Mesenteric fat pad (tissue), 1 donor: Measurements from ENCODE around the gene CHMP6. TPM values are rescaled to one million over a fixed set of nuclear protein-coding genes. Genes with fewer than 3 reads are reported as not detected.

ENCODE experiments used
- DNase-seq: peaks from one replicate; pipeline ENCODE4 v3.0.0-alpha.2; 2020; ENCODE audit warnings: low spot score
- total RNA-seq: library from RNA; stranded (reverse); fragmentation: NEBNext Ultra II Directional; extraction: Animal tissue kit (Norgen Biotek cat#: 25700); gene quantifications from one replicate; pipeline ENCODE4 v1.2.1, GENCODE V29; 2021
- donor health status: DM: yes; HTN: yes; CAD: no.

CHMP6 gene
- total RNA-seq, 1 donor from 2014 or later: 25.3 TPM

DNA sequence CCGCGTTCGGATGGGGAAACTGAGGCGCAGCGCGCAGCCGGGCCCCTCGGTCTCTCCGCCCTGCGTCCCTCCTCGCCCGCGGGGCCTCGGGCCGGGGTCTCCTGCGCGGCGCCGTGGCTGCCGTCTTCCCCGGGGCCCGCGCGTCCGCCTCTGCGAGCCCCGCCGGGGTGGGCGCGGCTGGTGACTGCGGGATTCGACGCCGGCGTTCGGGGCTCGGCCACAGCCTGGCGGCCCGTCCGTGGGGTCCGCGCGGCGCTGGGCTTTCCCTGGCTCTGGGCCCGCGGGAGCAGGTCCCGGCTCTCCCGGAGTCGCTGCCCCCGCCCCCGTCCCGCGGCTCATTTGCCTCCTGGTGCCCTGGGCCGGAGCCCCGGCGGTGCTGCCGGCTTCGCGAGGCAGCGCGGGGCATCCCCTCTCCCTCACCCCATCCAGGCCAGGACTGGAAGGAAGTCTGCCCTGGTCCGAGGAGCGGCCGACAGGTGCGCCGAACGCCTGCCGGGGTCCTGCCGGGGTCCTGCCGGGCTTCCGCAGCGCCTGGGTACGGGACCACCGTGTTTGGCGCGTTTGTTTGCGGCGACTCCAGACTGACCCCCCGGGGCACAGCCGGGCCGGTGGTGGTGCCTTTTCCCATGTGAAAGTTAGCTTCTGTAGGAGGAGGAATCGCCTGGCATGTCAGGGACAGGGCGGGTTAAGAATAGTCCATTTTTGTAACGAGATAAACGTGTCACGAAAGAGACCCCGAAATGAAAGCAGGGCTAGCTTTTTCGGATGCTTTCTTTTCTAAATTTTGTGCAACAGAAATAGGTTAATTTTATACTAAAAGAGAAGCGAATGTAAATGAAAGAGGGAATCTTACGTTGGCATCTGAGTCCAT lies 671 bp downstream of the CHMP6 start:
- no peak for DNase-seq

DNA sequence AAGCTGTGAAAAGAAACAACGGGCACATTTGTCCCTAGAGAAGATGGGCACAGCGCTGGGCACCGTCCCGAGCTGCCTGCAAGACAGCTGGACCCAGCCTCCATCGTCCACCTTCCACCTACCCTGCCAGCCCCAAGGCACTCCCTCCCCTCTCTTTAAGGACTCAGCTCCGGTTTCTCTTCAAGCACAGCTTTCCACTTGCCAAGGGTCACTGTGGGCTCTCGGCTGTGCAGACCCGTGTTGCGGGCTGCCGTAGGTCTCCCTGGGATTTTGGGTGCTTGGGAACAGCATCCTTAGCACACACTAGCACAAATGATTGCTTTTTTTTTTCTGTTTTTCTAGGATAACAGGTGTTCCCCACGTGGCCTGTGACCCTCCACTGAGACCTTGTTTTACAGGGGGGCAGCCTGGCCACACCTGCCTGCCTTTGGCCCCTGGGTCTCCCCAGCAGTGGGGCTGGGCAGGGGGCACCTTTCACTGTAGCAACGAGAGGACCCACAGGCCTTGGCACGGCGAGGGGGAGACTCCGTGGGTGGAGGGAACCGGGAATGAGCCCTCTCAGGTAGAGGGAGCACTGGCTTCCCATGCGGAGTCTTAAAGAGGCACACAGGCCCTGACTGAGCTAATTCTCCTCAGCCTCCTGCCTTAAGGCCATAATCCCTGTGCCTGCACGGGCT lies 1.4 kb downstream of the CHMP6 start:
- no peak for DNase-seq

DNA sequence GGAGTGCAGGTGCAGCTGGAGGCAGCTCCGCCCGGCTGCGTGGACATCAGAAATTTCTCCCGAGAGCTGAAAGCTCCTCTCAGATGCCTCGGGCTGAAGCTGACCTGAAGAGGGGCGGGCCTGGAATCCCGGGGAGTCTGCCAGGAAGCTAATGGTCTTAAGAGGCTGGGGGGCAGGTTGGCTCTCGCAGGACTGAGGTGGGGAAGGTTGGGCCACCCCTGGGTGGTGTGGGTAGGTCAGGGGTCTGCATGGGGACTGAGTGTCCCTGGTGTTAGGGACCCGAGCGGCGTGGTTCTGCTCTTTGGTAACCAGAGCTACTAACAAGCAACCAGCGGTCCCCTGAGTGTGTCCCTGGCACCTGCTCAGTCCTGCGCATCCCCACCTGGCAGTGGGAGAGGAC lies 3.5 kb downstream of the CHMP6 start:
- DNase-seq: no peak

DNA sequence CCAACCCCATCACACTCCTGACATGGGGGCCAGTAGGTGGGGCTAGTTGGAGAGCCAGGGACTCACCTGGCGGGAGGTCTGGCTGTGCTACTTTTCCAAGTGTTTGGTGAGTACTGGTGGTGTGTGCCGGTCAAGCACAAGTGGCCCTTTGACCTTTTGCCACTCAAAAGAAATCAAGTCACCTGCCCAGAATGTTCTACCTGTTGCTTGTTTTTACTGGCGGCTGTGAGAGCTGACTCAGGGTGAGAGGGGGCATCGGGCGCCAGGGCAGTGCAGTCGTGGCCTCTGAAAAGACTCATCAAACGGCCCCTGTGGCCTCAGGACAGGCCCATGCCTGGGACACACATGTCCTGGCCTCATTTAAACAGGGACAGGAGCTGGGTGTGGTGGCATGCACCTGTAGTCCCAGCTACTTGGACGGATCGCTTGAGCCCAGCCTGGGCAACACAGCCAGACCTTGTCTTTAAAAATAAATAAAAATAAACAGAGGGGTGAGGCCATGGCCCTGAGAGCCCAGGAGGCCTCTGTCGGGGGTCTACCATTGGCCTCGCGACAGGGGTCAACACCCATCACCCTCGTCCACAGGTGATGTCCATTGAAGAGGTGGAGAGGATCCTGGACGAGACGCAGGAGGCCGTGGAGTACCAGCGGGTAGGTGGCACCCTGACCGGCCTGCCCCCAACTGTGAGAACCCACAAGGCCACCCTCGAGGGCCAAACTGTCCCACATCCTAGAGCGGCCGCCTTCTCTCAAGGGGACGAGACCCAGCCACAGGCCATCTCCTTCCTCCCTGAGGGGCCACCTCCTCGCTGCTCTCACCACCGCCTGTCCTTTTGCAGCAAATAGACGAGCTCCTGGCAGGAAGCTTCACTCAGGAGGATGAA lies 5.0 kb downstream of the CHMP6 start:
- DNase-seq: no peak

DNA sequence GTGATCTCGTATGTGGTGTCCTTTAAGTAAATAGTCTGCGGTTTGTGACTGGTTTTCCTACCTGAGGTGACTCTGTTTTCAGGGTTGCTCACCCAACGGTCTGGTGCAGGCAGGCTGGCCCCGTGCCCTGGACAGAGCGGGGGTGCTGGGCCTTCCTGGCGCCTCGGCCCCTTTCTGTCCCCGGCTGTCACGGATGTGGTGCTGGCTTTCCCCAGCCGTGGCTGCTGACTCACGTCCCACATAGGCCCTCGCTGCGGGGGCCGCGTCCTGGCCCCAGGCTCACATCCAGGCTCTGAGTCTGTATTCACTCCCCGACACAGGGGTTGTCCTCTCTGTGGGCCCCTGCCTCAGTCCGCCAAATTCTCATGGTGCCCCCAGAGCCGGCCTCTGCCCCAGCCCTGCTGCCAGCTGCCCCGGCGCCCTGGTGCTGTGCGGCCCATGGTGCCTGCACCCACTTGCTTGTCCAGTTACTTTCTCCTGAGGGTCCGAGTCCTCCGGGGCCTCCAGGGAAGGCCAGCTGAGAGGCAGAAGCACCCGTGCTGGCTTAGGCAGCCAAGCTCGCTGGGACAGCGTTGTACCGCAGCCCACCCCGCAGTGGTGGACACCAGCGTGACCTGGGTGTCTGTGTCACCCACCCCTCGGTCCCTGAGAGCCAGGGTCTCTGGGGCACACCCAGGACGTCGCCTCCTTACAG lies 5.9 kb downstream of the CHMP6 start:
- no peak for DNase-seq

DNA sequence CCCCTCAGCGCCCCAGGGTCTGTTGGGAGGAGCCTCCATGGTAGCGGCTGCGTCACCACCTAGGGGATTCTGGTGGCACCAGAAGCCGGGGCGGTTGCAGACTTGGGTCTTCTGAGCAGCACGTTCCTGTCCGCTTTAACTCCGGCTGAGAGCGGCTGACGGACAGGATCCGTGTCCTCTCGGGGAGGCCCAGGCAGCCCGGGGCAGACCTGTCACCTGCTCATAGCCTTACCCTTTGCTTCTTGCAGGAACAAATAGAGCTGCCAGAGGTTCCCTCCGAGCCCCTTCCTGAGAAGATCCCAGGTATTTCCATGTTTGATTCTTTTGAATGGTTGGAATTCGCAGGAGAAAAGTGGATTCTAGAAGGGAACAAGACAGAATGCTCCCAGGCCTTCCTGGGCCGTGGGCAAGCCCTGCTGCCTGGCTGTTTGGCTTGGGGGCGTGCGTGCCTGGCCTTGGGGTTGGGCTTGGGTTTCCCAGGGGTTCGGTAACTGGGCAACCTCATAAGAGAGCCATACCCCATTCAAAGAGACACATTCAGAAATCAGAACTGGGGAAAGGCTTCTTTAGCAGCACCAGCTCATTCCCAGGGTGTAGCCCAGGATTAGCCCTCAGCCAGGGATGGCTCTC lies 6.6 kb downstream of the CHMP6 start:
- no peak for DNase-seq

DNA sequence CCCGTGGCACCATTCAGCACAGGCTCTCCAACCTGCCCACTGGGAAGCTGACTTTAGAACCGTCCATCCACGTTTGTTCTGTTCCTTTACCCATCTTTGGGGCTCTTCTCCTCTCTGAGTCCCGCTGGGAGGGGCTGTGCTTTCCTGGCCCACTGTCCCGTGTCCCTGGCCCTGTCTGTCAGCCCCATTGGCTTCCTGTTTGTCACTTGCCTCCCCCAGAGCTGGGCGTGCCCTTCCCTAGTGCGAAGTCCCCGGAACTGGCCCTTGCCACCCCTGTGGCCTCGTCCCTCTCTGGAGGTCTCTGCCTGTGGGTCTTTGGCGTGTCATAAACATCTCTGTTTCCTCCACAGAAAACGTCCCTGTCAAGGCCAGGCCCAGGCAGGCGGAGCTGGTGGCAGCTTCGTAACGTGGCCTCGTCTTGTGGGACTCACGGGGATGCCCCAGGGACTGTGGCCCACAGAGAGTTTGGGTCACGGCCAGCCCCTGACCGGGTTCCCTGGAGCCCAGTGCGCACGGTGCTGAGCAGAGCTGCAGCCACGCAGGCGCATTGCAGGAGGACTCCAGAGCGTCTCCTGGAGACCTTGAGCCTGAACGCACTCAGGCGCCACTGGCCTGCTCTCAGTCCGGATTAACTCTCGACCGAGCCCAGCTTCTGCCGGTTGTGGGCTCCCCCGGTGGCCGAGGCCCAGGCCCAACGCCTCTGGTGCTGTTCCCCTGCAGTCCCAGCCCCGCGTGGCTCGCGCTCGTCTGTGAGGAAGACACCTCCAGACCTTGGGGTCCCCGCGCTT lies 7.3 kb downstream of the CHMP6 start:
- no peak for DNase-seq

DNA sequence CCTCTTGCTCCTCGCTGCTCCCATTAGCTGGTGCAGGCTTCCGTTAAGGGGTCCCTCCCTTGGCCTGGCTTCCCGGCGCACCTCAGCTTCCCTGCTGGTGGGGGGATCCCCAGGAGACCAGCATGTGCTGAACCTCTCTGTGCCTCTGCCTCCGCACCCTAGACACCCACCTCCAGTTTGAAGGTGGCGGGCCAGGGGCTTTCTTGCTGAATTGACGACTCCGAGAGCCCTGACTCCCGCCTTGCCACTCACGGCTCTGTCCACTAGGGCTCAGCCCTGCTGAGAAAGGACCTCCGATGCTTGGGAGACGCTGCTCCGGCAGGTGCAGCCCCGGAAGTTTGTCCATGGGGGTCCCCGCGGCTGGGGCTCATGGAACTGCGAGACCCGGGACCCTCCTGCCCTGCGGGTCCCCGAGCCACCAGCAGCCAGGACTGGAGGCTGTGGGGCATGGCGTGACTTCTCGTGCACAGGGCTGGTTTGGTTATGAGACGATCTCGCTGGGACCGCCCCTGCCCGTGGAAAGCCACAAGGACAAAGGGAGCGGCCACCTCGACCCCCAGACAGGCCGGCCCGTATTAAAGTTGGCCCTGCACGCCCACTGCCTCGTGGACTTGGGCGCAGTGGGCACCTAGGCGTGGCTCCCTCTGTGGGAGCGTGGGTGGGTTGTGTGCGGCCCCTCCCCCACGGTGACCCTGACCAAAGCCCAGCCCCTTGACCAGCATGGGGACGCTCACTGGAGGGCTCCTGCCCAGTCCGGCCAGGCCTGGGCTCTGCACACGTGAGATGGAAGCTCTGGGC lies 8.1 kb downstream of the CHMP6 start:
- no peak for DNase-seq

DNA sequence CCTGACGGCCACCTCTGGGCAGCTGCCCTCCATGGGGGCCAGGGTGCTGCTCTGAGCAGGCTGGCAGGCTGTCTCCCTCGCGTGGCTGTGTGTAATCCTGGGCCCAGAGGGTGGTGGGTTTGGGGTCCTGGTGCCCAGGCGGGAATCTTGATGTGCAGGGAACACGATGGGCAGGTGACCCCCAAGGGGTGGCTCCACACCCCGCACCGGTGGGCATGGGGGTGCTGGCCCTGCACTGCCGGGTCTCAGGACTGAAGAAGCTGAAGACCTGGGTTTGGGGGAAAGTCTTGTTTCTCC lies 8.6 kb downstream of the CHMP6 start:
- no peak for DNase-seq

DNA sequence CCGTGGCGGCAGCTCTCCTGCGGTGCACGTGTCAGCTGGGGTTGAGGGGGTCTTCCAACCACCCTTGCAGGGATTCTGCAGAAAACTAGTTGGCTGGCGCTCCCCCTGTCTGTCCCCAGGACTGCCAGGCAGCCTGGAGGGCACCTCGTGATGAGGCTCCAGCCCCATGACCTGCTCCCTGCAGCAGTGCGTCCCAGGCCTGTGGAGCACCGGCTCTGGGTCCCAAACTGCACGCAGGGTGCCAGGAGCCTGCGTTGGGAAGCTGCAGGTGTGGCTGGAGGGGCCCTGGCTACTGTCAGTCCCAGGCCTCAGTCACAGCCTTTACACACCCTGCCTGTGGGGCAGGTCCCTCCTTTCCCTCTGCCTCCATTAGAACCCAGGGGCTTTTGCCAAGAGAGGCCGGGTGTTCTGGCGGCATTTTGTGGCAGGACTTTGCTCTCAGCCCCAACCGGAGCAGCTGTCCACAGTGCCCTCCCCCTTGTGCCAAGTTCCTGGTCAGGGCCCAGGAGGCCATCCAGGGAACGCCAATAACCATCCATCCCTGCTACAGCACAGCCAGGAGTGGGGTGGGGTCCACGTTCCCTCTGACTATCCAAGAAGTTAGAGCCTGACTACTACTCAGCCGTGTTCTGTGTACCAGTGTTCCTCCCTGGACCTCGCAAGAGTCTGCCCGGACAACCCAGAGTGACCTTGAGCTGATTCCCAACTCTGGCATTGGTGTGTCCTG lies 9.2 kb downstream of the CHMP6 start:
- no peak for DNase-seq

DNA sequence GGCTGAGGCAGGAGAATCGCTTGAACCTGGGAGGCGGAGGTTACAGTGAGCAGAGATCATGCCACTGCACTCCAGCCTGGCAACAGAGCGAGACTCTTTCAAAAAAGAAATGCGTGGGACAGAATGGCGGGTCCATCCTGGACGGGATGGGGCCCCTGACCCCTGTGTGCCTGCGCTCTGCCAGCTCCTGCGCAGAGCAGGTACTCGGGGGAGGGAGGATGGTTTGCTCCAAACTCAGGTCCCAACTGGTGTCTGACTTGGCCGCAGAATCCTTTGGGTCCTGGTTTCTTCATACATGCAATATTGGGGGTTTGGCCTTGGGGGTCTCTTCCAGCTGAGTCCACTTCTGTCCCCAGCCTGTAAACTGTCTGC lies 10.4 kb downstream of the CHMP6 start:
- no peak for DNase-seq

DNA sequence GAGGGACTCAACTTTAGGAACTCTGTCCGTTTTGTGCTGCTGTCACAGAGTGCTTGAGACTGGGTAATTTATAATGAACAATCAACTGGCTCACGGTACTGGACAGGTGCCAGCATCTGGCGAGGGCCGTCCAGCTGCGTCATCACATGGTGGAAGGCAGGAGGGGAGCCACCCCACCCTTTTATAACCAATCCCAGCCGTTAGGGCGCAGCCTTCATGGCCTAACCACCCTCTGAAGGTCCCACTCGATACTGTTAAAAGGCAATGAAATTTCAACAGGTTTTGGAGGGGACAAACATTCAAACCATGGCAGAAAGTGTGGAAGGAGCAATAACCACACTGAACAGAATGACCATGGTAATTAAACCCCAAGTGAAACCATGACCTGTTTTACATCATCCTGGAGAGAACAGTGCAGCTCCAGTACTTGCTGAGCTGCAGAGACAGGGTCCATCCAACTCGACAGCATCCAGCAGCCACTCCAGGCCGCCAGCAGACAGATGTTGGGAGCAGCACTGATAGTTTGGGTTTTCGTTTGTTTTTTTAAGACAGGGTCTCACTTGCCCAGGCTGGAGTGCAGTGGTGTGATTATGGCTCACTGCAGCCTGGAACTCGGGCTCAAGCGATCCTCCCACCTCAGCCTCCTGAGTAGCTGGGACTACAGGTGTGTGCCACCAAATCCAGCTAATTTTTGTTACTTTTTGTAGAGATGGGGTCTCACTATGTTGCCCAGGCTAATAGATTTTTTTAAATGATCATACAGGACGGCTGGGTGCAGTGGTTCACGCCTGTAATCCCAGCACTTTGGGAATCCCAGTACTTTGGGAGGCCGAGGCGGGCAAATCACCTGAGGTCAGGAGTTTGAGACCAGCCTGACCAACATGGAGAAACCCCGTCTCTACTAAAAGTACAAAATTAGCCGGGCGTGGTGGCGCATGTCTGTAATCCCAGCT lies 11.0 kb downstream of the CHMP6 start:
- DNase-seq: no peak

DNA sequence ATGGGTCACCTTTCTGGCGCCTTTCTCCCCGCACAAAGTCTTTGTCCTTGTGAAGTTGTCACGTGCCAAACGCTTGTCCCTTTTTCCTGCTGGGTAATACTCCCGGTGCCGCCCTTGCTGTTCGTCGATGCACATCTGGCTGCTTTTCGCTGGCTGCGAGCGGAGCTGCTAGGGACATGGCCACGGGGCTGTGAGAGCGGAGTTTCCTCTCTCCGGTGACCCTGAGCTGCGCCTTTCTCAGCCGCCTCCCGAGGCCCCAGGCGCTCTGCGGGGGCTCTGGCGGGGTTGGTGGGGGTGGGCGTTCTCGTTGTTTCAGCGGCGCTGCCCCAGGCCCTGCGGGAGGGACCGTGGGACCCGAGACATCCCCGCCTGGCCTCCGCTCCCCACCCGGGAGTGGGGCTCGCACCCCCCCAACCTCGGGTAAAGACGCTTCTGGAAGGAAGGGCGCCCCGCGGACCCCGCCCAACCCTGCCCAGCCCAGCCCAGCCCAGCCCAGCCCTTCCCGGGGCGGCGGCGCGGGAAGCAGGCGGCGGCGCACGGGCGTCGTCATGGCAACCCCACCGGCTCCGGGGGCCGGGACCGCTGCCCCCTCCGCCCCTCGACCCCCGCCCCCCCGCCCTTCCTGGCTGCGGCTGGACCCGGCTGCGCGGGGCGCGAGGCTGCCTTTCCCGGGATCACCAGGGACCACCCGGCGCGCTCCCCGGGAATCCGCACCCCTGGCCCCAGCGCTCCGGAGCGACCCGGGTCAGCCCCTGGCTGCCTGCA lies 12.3 kb downstream of the CHMP6 start:
- DNase-seq: no peak

DNA sequence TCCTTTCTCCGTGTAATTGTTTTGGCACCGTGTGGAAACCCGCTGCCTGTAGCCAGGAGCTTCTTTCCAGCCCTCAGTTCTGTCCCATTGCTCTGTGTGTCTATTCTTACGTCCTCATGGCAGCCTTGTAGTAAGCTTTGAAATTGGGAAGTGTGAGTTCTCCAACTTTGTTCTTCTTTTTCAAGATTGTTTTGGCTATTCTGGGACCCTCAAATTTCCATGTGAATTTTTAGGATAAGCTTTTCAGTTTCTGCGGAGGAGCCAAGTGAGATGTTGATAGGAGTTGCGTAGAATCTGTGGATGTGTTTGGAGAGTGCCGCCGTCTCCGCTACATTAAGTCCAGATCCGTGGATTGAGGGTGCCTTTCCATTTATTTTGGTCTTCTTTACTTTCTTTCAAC lies 15.2 kb downstream of the CHMP6 start:
- DNase-seq: no peak

DNA sequence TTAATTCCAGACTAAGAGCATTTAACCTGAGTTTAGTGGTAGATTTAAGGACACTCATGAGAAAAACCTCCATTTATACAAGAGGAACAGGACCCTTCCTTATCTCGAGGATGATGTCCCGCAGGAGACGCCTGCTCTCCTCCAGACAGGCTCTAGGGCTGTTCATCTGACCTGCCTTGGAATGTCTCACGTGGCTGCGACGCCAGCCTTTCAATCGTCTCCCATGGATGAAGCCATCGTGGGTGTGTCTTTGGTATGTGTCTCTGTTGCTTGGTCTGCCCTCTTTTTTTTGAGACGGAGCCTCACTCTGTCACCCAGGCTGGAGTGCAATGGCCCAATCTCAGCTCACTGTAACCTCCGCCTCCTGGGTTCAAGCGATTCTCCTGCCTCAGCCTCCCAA lies 16.5 kb downstream of the CHMP6 start:
- DNase-seq: no peak

DNA sequence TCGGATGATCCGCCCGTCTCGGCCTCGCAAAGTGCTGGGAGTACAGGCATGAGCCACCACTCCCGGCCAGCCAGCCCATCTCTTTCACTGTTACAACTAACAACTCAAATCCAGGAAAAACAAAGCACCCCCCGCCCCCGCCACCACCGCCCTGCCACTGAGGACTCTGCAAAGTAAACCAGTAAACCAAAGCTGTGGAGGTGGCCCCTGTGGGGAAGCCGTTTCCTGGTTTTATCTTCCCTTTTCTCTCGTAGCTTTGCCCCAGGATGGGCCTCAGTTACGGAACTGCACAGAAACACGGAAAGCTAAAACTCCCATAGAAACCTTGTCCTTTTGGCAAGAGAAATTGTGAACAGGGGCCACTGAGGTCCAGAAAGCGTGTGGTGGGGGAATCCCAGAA lies 17.5 kb downstream of the CHMP6 start:
- DNase-seq: no peak

DNA sequence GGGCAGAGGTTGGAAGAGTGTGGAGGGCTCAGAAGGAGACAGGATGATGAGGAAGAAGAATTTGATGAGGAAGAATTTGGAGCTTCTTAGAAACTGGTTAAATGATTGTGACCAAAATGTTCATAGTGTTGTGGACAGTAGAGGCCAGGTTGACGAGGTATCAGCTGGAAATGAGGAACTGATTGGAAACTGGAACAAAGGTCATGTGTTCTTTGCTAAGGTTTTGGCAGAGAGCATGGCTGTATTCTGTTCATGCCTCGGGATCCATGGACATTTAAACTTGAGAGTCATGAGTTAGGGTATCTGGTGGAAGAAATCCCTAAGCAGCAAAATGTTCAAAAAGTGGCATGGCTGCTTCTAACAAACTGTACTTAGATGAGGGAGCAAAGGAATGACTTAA lies 19.3 kb downstream of the CHMP6 start:
- no peak for DNase-seq
